SU-DHL-6 (cell line): Measurements from ENCODE around the gene THAP2.

Source experiments
- H2AFZ ChIP-seq: fragments of 200-600 bp; sonication (generic); 2 replicates; pipeline ENCODE4 v1.6.1; 2014; ENCODE audit warnings: low read depth, mild to moderate bottlenecking, moderate library complexity, mixed read lengths, antibody characterized with exemption, low read length; ENCODE audit not compliant: severe bottlenecking
- H3F3A ChIP-seq: fragments of 200-600 bp; shearing (Covaris generic); 2 replicates; pipeline ENCODE4 v1.6.0; 2016; ENCODE audit warnings: antibody characterized with exemption, mild to moderate bottlenecking; ENCODE audit not compliant: insufficient read depth
- H3K27ac ChIP-seq: fragments of 200-600 bp; sonication (generic); 2 replicates; pipeline ENCODE4 v1.5.1; 2016; ENCODE audit warnings: low read depth, mild to moderate bottlenecking, low read length, moderate library complexity, mixed read lengths
- H3K27me3 ChIP-seq: fragments of 200-600 bp; sonication (generic), shearing (Covaris generic); 2 replicates; pipeline ENCODE4 v1.6.0; 2014; ENCODE audit warnings: mild to moderate bottlenecking, low read length
- H3K36me3 ChIP-seq: fragments of 200-600 bp; sonication (generic); 2 replicates; pipeline ENCODE4 v1.6.1; 2014; ENCODE audit warnings: mild to moderate bottlenecking, low read length, mixed read lengths
- H3K4me2 ChIP-seq: fragments of 300-600, 200-600 bp; shearing (Covaris generic), sonication (generic); 2 replicates; pipeline ENCODE4 v1.6.0; 2014; ENCODE audit warnings: low read length, low read depth, mild to moderate bottlenecking; ENCODE audit not compliant: poor library complexity, severe bottlenecking
- H3K4me3 ChIP-seq: fragments of 200-600 bp; sonication (generic); 2 replicates; pipeline ENCODE4 v1.5.1; 2014; ENCODE audit warnings: antibody characterized with exemption, low read length, mild to moderate bottlenecking, mixed read lengths; ENCODE audit not compliant: insufficient read depth, poor library complexity, severe bottlenecking
- H3K79me2 ChIP-seq: fragments of 200-600 bp; sonication (generic); 2 replicates; pipeline ENCODE4 v1.6.1; 2014; ENCODE audit warnings: mild to moderate bottlenecking, low read length, moderate library complexity; ENCODE audit not compliant: insufficient read depth
- H3K9ac ChIP-seq: fragments of 200-600 bp; sonication (generic); 2 replicates; pipeline ENCODE4 v1.7.0; 2014; ENCODE audit warnings: mild to moderate bottlenecking, low read length
- H3K9me2 ChIP-seq: fragments of 200-600 bp; sonication (generic); replicated peaks from 2 replicates; pipeline ENCODE4 v1.6.1; 2014; ENCODE audit warnings: low read length; ENCODE audit not compliant: insufficient read depth
- H3K9me3 ChIP-seq: fragments of 200-600 bp; sonication (generic); 2 replicates; pipeline ENCODE4 v1.6.1; 2014; ENCODE audit warnings: low read length, mixed read lengths; ENCODE audit not compliant: insufficient read depth
- H4K20me1 ChIP-seq: fragments of 200-600 bp; sonication (generic); 2 replicates; pipeline ENCODE4 v1.6.1; 2014; ENCODE audit warnings: low read depth, mild to moderate bottlenecking, antibody characterized with exemption, low read length, moderate library complexity, mixed read lengths
- CTCF ChIP-seq: fragments of 200-600 bp; sonication (generic); IDR thresholded peaks from one replicate; pipeline ENCODE4 v1.5.1; 2017; ENCODE audit warnings: antibody characterized with exemption, mild to moderate bottlenecking, low read length, moderate library complexity; ENCODE audit not compliant: insufficient read depth, poor library complexity, severe bottlenecking
- EZH2phosphoT487 ChIP-seq: fragments of 200-600 bp; sonication (generic), shearing (Covaris generic); conservative IDR thresholded peaks from 2 replicates; pipeline ENCODE4 v1.6.1; 2018; ENCODE audit warnings: mild to moderate bottlenecking, antibody characterized with exemption, low read length, moderate library complexity, mixed read lengths

The THAP2 gene

DNA sequence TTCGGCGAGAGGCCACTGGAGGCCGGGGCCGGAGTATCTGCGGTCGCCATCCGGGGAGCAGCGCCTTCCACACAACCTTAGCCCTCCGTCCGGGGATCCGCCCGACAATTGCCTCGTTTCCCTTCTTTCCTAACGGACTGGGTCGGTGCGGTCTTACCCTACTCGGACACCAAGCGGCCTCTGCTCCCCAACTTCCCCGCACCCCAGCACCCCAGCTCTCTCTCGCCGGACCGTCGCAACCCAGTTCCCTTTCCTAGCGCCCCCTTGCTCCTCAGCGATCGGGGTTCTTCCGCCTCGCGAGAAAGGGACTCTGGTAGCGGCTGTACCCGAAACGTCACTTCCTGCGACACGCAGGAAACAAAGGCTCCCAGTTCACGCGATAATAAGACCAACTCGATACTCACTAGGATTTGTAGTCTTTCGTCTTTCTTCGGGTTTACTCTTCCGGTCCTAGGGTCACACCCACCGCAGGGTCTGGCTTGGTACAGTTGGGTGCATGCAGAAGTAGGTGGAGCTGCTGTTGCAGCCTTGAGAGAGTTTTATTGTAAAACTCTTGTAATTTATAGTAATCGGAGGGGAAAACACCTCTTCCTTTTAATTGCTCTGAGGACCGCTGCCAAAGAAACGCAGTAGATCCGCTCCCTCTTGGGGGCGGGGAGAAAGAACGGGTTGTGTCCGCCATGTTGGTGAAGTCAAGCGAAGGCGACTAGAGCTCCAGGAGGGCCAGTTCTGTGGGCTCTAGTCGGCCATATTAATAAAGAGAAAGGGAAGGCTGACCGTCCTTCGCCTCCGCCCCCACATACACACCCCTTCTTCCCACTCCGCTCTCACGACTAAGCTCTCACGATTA, at the start of gene THAP2, which contains the start of gene ZFC3H1:
THAP2 (plus strand) TSS at position 741 of the 850 bp plus-strand sequence. CDS start 209 bp downstream, outside the sequence.
ZFC3H1 (minus strand) TSS at position 288 of the 850 bp plus-strand sequence; CDS start at position 50, 238 bp downstream.
- H3K79me2 ChIP-seq, result peaks cover 60% of the 10 kb centered on the region
- TF ChIP-seq EZH2phosphoT487 (no peak), CTCF (peak; percentile 32)
- H3K4me2 ChIP-seq, result peak within 1 kb of the TSS; percentile 96

GRCh38 chr12:71621938-71622337, 42.2 kb upstream of the THAP2 start:
- Histone ChIP-seq H3K9ac (no peak overlapping the region), H2AFZ (no peak overlapping the region), H4K20me1 (no peaks in the 10 kb centered on the region), H3K36me3 (peaks cover 78% of the 10 kb centered on the region), H3K9me3 (no peaks in the 10 kb centered on the region), H3K9me2 (no peaks in the 10 kb centered on the region), H3K4me2 (no peak overlapping the region), H3K79me2 (no peaks in the 10 kb centered on the region), H3F3A (no peaks in the 10 kb centered on the region; the same call in none of the 2 replicates), H3K27me3 (no peaks in the 10 kb centered on the region), H3K4me3 (no peak overlapping the region), H3K27ac (no peak overlapping the region)
- no peak for TF ChIP-seq EZH2phosphoT487
- TF ChIP-seq CTCF, result no peak

More for the DNA sequence above, at the start of gene THAP2, which contains the start of gene ZFC3H1:
- peak within 1 kb of the TSS; percentile 58 for H2AFZ ChIP-seq
- H3K36me3 ChIP-seq, result peaks cover 14% of the 10 kb centered on the region
- peak within 1 kb of the TSS; percentile 75 for H3K9ac ChIP-seq
- no peaks in the 10 kb centered on the region for H3K9me3 ChIP-seq
- no peaks in the 10 kb centered on the region for H3K27me3 ChIP-seq
- H3F3A ChIP-seq, result peaks cover 11% of the 10 kb centered on the region
- H3K27ac ChIP-seq, result peak within 1 kb of the TSS; percentile 97
- H4K20me1 ChIP-seq, result peaks cover 12% of the 10 kb centered on the region
- H3K9me2 ChIP-seq, result no peaks in the 10 kb centered on the region
- peak within 1 kb of the TSS; percentile 89 for H3K4me3 ChIP-seq

GRCh38 chr12:71625476-71625875, 38.6 kb upstream of the THAP2 start:
- Histone ChIP-seq H3K36me3 (peaks cover 82% of the 10 kb centered on the region), H3K9me2 (no peaks in the 10 kb centered on the region), H3K9ac (no peak overlapping the region), H3K79me2 (no peaks in the 10 kb centered on the region; the same call in 1 of the 2 replicates), H2AFZ (no peak overlapping the region), H3K27me3 (no peaks in the 10 kb centered on the region), H3F3A (peaks cover 13% of the 10 kb centered on the region), H3K9me3 (no peaks in the 10 kb centered on the region), H3K27ac (no peak overlapping the region), H4K20me1 (no peaks in the 10 kb centered on the region), H3K4me2 (no peak overlapping the region), H3K4me3 (no peak overlapping the region)
- no peak for TF ChIP-seq CTCF
- no peak for TF ChIP-seq EZH2phosphoT487
